SK-N-SH (cell line): ENCODE data around the gene CEP112. TPM values are rescaled to one million over a fixed set of nuclear protein-coding genes. Genes with fewer than 3 reads are reported as not detected.

ENCODE experiments used
- CTCF ChIA-PET: fragments of 300-600, 350-600 bp; formaldehyde crosslinking; extraction: SDS; loops from one replicate; lab custom pipeline; 2021; lab: Yijun Ruan, JAX
- POLR2A ChIA-PET: fragments of 350-600 bp; sonication (Branson Sonifier 250); formaldehyde crosslinking; extraction: SDS; loops from one replicate; lab custom pipeline; 2020; ENCODE audit warnings: antibody characterized with exemption, inconsistent platforms; lab: Yijun Ruan, JAX
- DNase-seq: peaks from one replicate; pipeline ENCODE4 v3.0.0; 2012
- H2AFZ ChIP-seq: fragments of 200-600 bp; sonication (generic); 2 replicates; pipeline ENCODE4 v1.8.1; 2016; ENCODE audit warnings: antibody characterized with exemption, mild to moderate bottlenecking, low read depth
- H3F3A ChIP-seq: fragments of 200-600 bp; sonication (generic); replicated peaks from 2 replicates; pipeline ENCODE3; 2016; ENCODE audit warnings: antibody characterized with exemption, mild to moderate bottlenecking; ENCODE audit not compliant: insufficient read depth
- H3K27ac ChIP-seq, 2 experiments: fragments of 200-500 bp in 1 of 2; fragments of 200-600 bp in 1 of 2; sonication (Bioruptor generic) in 1 of 2; sonication (generic), shearing (Covaris generic) in 1 of 2; 2 replicates each; pipeline versions ENCODE4 v1.5.1 to v1.6.1; 2014 to 2016; ENCODE audit warnings: low read depth in 2 of 2, inconsistent platforms in 1 of 2, low read length in 1 of 2, mild to moderate bottlenecking in 1 of 2, mixed read lengths in 1 of 2
- H3K27me3 ChIP-seq: fragments of 200-600 bp; sonication (generic), shearing (Covaris generic); 2 replicates; pipeline ENCODE4 v1.6.1; 2016; ENCODE audit warnings: mixed run types; ENCODE audit not compliant: insufficient read depth
- H3K36me3 ChIP-seq, 2 experiments: fragments of 200-500 bp in 1 of 2; fragments of 200-600 bp in 1 of 2; sonication (Bioruptor generic) in 1 of 2; sonication (generic) in 1 of 2; replicated peaks in 1 of 2; 2 replicates each; pipeline versions ENCODE3 to v1.5.1; 2014 to 2016; ENCODE audit warnings: low read length in 1 of 2, mild to moderate bottlenecking in 1 of 2; ENCODE audit not compliant: insufficient read depth in 2 of 2, control insufficient read depth in 1 of 2
- H3K4me1 ChIP-seq, 2 experiments: fragments of 200-500 bp in 1 of 2; fragments of 200-600 bp in 1 of 2; sonication (Bioruptor generic) in 1 of 2; sonication (generic), shearing (Covaris generic) in 1 of 2; 2 replicates each; pipeline versions ENCODE4 v1.5.1 to v1.6.1; 2014 to 2016; ENCODE audit warnings: low read depth in 1 of 2, low read length in 1 of 2, mixed run types in 1 of 2; ENCODE audit not compliant: insufficient read depth in 2 of 2, control insufficient read depth in 1 of 2
- H3K4me2 ChIP-seq: fragments of 200-600 bp; sonication (generic), shearing (Covaris generic); 2 replicates; pipeline ENCODE4 v1.6.1; 2017; ENCODE audit warnings: mixed run types
- H3K4me3 ChIP-seq, 2 experiments: fragments of 200-500 bp in 1 of 2; fragments of 200-600 bp in 1 of 2; sonication (Bioruptor generic) in 1 of 2; sonication (generic), shearing (Covaris generic) in 1 of 2; 2 replicates each; pipeline versions ENCODE4 v1.5.1 to v1.8.1; 2014 to 2016; ENCODE audit warnings: low read depth in 2 of 2, inconsistent platforms in 1 of 2, low read length in 1 of 2, mild to moderate bottlenecking in 1 of 2, mixed read lengths in 1 of 2, moderate library complexity in 1 of 2
- H3K79me2 ChIP-seq: fragments of 200-600 bp; sonication (generic); 2 replicates; pipeline ENCODE4 v1.8.1; 2017; ENCODE audit warnings: mild to moderate bottlenecking; ENCODE audit not compliant: insufficient read depth
- H3K9ac ChIP-seq: fragments of 200-600 bp; sonication (generic); 2 replicates; pipeline ENCODE4 v1.6.1; 2017; ENCODE audit warnings: mixed run types
- H3K9me2 ChIP-seq: fragments of 200-600 bp; sonication (generic); 2 replicates; pipeline ENCODE4 v1.6.1; 2017; ENCODE audit warnings: mixed run types
- H3K9me3 ChIP-seq: fragments of 200-600 bp; sonication (generic); 2 replicates; pipeline ENCODE4 v1.6.1; 2017; ENCODE audit warnings: mixed run types, mild to moderate bottlenecking, moderate library complexity
- H4K20me1 ChIP-seq: fragments of 200-600 bp; sonication (generic); 2 replicates; pipeline ENCODE4 v1.6.1; 2017; ENCODE audit warnings: mild to moderate bottlenecking, mixed run types; ENCODE audit not compliant: insufficient read depth
- EP300 ChIP-seq, 2 experiments: IDR thresholded peaks; 2 replicates each; pipeline versions ENCODE4 v1.4.0 to v1.6.1; 2012; ENCODE audit warnings: borderline replicate concordance in 1 of 2, low read depth in 1 of 2, low read length in 1 of 2
- FOXJ3 ChIP-seq: sonication (generic); formaldehyde crosslinking; IDR thresholded peaks from 2 replicates; pipeline ENCODE4 v1.5.1; 2020; ENCODE audit warnings: mild to moderate bottlenecking, missing genetic modification reagents
- GATA2 ChIP-seq: sonication (generic); formaldehyde crosslinking; IDR thresholded peaks from 2 replicates; pipeline ENCODE4 v1.5.0; 2020; ENCODE audit warnings: mild to moderate bottlenecking, missing genetic modification reagents
- MEF2A ChIP-seq: IDR thresholded peaks from 2 replicates; pipeline ENCODE4 v1.4.0; 2012; ENCODE audit warnings: low read depth, borderline replicate concordance
- MXI1 ChIP-seq: IDR thresholded peaks from 2 replicates; pipeline ENCODE4 v1.6.1; 2012; ENCODE audit warnings: mild to moderate bottlenecking, low read depth, low read length, improper control_type of control experiment
- NFIC ChIP-seq: IDR thresholded peaks from 2 replicates; pipeline ENCODE4 v1.4.0; 2012; ENCODE audit warnings: borderline replicate concordance
- PBX3 ChIP-seq: IDR thresholded peaks from 2 replicates; pipeline ENCODE4; 2012
- RCOR1 ChIP-seq: fragments of 150-350 bp; IDR thresholded peaks from 2 replicates; pipeline ENCODE4 v1.6.1; 2017; ENCODE audit warnings: antibody characterized with exemption, low read length
- RFX5 ChIP-seq: IDR thresholded peaks from 2 replicates; pipeline ENCODE4 v1.6.1; 2012; ENCODE audit warnings: mild to moderate bottlenecking, improper control_type of control experiment, low read length
- SMC3 ChIP-seq: IDR thresholded peaks from 2 replicates; pipeline ENCODE4 v1.6.1; 2012; ENCODE audit warnings: low read depth, low read length, improper control_type of control experiment
- TEAD4 ChIP-seq: IDR thresholded peaks from 2 replicates; pipeline ENCODE4 v1.4.0; 2012; ENCODE audit warnings: mild to moderate bottlenecking, borderline replicate concordance; ENCODE audit not compliant: insufficient read depth
- USF2 ChIP-seq: fragments of 150-350 bp; IDR thresholded peaks from 2 replicates; pipeline ENCODE4 v1.6.1; 2017; ENCODE audit warnings: antibody characterized with exemption, low read length, low read depth, borderline replicate concordance
- whole genome bisulfite sequencing: methylation state at CpG from one replicate; pipeline ENCODE4 v1.1.6; 2017; ENCODE audit warnings: low lambda C conversion rate; 5-methylcytosine and 5-hydroxymethylcytosine counted together
- polyA plus RNA-seq, 3 experiments: library from polyadenylated mRNA; depleted of rRNA; stranded (reverse); fragments of >200 nt; gene quantifications; 2 replicates each; pipeline ENCODE4 v1.2.3, GENCODE V29; 2012
- TF ChIP-seq, protein P1 (sequence below): fragments of 200-600 bp; sonication (generic); IDR thresholded peaks from 2 replicates; pipeline ENCODE4 v1.6.1; 2017; ENCODE audit warnings: antibody characterized with exemption, mild to moderate bottlenecking, moderate library complexity
- TF ChIP-seq, protein P2 (sequence below): IDR thresholded peaks from 2 replicates; pipeline ENCODE4 v1.4.0; 2012; ENCODE audit warnings: low read depth, borderline replicate concordance

Gene CEP112
- polyA plus RNA-seq, 1 of the 3 experiments (the other 2 are of a cell fraction): 7.9 TPM

DNA sequence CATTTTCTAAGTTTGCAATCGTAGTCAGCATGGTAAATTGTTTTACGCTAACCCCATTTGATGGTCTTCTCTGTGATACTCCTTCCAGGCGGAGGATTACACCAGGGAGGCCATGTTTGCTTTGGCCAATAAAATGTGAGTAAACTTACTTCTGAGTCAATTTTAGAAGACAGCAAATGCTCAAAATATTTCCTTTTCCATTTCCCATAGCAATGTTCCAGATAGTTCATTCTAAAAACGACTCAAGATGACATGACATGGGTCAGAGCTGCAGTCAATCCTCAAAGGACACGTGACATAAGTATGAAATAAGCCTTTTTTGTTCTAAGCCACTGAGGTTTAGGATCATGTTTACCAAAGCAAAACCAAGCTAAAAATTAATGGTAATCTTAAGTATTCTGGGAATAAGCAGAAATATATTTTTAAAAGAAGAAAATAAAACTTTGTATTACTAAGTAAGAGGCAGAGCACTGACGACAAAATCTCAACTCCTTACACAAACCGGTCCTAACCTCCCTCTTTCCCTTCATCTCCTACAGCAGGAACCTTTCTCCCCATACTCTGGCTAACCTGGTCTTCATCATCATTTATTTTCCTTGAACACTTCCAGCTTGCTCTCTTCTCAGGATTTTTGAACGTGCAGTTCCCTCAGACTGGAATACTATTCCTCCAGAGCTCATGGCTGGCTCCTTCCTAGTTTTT is 266.2 kb downstream of the CEP112 start:
- Histone ChIP-seq H3K9me3 (no peaks in the 10 kb centered on the region), H3K4me3 (no peak overlapping the region), H3K9ac (no peak overlapping the region), H2AFZ (no peak overlapping the region), H3K9me2 (no peaks in the 10 kb centered on the region), H3K27ac (no peak overlapping the region), H4K20me1 (no peaks in the 10 kb centered on the region), H3K79me2 (no peaks in the 10 kb centered on the region), H3K36me3 (no peaks in the 10 kb centered on the region), H3K4me1 (no peaks in the 10 kb centered on the region), H3K4me2 (no peak overlapping the region), H3F3A (no peaks in the 10 kb centered on the region), H3K27me3 (no peaks in the 10 kb centered on the region)
- DNase-seq: no peak
- TF ChIP-seq RCOR1 (no peak), MXI1 (no peak), GATA2 (CRISPR knock-in tag) (no peak), PBX3 (no peak), EP300 (IDR thresholded peaks at IDR 0.05; ENCODE audit: borderline replicate concordance in 1 of 2, low read depth in 1 of 2, low read length in 1 of 2) (no peak), MEF2A (no peak), RFX5 (no peak), USF2 (no peak), FOXJ3 (CRISPR knock-in tag) (no peak), NFIC (no peak), SMC3 (no peak), TEAD4 (no peak)
- TF ChIP-seq, protein P1, sequence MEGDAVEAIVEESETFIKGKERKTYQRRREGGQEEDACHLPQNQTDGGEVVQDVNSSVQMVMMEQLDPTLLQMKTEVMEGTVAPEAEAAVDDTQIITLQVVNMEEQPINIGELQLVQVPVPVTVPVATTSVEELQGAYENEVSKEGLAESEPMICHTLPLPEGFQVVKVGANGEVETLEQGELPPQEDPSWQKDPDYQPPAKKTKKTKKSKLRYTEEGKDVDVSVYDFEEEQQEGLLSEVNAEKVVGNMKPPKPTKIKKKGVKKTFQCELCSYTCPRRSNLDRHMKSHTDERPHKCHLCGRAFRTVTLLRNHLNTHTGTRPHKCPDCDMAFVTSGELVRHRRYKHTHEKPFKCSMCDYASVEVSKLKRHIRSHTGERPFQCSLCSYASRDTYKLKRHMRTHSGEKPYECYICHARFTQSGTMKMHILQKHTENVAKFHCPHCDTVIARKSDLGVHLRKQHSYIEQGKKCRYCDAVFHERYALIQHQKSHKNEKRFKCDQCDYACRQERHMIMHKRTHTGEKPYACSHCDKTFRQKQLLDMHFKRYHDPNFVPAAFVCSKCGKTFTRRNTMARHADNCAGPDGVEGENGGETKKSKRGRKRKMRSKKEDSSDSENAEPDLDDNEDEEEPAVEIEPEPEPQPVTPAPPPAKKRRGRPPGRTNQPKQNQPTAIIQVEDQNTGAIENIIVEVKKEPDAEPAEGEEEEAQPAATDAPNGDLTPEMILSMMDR: no peak
- TF ChIP-seq, protein P2, sequence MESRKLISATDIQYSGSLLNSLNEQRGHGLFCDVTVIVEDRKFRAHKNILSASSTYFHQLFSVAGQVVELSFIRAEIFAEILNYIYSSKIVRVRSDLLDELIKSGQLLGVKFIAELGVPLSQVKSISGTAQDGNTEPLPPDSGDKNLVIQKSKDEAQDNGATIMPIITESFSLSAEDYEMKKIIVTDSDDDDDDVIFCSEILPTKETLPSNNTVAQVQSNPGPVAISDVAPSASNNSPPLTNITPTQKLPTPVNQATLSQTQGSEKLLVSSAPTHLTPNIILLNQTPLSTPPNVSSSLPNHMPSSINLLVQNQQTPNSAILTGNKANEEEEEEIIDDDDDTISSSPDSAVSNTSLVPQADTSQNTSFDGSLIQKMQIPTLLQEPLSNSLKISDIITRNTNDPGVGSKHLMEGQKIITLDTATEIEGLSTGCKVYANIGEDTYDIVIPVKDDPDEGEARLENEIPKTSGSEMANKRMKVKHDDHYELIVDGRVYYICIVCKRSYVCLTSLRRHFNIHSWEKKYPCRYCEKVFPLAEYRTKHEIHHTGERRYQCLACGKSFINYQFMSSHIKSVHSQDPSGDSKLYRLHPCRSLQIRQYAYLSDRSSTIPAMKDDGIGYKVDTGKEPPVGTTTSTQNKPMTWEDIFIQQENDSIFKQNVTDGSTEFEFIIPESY: no peak
- 89% methylated on average over 8 of the region's 8 CpGs for WGBS
- ChIA-PET CTCF (interaction anchor here (0.7 to 2.2 kb wide), 2 partner anchors 16 to 51 kb away, joined by 3 to 6 read pairs; no protein-coding TSS in a partner anchor), POLR2A (no interaction called here)
